Measurements from ENCODE around the gene RASA3. TPM values are rescaled to one million over a fixed set of nuclear protein-coding genes. Genes with fewer than 3 reads are reported as not detected.
A peak's percentile ranks its signal among the peaks of the same experiment; 100 is the strongest.

Gene RASA3
- total RNA-seq, 4 donors from 2014 or later: 4.4 to 15.6 (median 8.5) TPM

GRCh38 chr13:113981611-113982295, 150.7 kb downstream of the RASA3 start:
- in situ Hi-C loops (cut with MboI; ENCODE audit: low pct_ligation_motif_present in 1 of 4, low pct_unique_long_range_greater_than_20kb in 1 of 4, low sequenced_read_pairs in 3 of 4) (no loop called here), intact Hi-C loops (cut with DNase I; ENCODE audit: low total_unique reads) (no loop called here)
- Histone ChIP-seq H3K36me3 (no peaks in the 10 kb centered on the region), H3K4me1 (peaks cover 0 to 12% (median 4%) of the 10 kb centered on the region in 4 donors), H3K4me3 (no peak overlapping the region), H3K9me3 (no peaks in the 10 kb centered on the region), H3K27me3 (no peaks in the 10 kb centered on the region), H3K27ac (peak overlapping the region; percentile 57 to 73 (median 67))
- TF ChIP-seq POLR2A (IDR thresholded peaks at IDR 0.05): no peak
- no peak for TF ChIP-seq EP300 (IDR thresholded peaks at IDR 0.05; ENCODE audit: low read depth)
- no peak for TF ChIP-seq POLR2AphosphoS5 (IDR thresholded peaks at IDR 0.05)
- no peak for TF ChIP-seq CTCF (IDR thresholded peaks at IDR 0.05)
- DNase-seq: no peak
- 81% methylated on average over 27 of the region's 28 CpGs; no CpG with 5 or more reads in 1 of the 2 donors for WGBS, 2 donors (ENCODE audit: low coverage in 1 of 2)

- no peaks in the 10 kb centered on the region for H3K27me3 ChIP-seq
- H3K9me3 ChIP-seq: no peaks in the 10 kb centered on the region
- no peak for TF ChIP-seq EP300 (IDR thresholded peaks at IDR 0.05; ENCODE audit: low read depth)
- TF ChIP-seq POLR2A (IDR thresholded peaks at IDR 0.05): no peak
- peak in 2 of 3 donors; percentile 48 to 70 for TF ChIP-seq POLR2AphosphoS5 (IDR thresholded peaks at IDR 0.05)
- TF ChIP-seq CTCF (IDR thresholded peaks at IDR 0.05): peak in 4 of 5 experiments; percentile 17 to 65 (median 36)
- H3K4me3 ChIP-seq: no peak overlapping the region
- WGBS, 2 donors (ENCODE audit: low coverage in 1 of 2): 47% methylated on average over 15 of the region's 16 CpGs; no CpG with 5 or more reads in 1 of the 2 donors
- H3K36me3 ChIP-seq: no peaks in the 10 kb centered on the region
- peak overlapping the region; percentile 57 to 73 (median 67) for H3K27ac ChIP-seq
- in situ Hi-C loops (cut with MboI; ENCODE audit: low pct_ligation_motif_present in 1 of 4, low pct_unique_long_range_greater_than_20kb in 1 of 4, low sequenced_read_pairs in 3 of 4) (no loop called here), intact Hi-C loops (cut with DNase I; ENCODE audit: low total_unique reads) (no loop called here)
- H3K4me1 ChIP-seq: peaks cover 0 to 12% (median 4%) of the 10 kb centered on the region in 4 donors
- DNase-seq: peak; percentile 93
These were observed 151.2 kb downstream of the RASA3 start for GRCh38 chr13:113981194-113981605.

- no peak overlapping the region for H3K4me3 ChIP-seq
- H3K27ac ChIP-seq: peak overlapping the region; percentile 57 to 73 (median 67)
- peaks cover 0 to 12% (median 4%) of the 10 kb centered on the region in 4 donors for H3K4me1 ChIP-seq
- H3K36me3 ChIP-seq: no peaks in the 10 kb centered on the region
- no peak for DNase-seq
- in situ Hi-C loops (cut with MboI; ENCODE audit: low pct_ligation_motif_present in 1 of 4, low pct_unique_long_range_greater_than_20kb in 1 of 4, low sequenced_read_pairs in 3 of 4): no loop called here
- intact Hi-C loops (cut with DNase I; ENCODE audit: low total_unique reads): no loop called here
- no peaks in the 10 kb centered on the region for H3K27me3 ChIP-seq
- 83 to 87% methylated on average over 7 to 12 of the region's 12 CpGs for WGBS, 2 donors (ENCODE audit: low coverage in 1 of 2)
- H3K9me3 ChIP-seq: no peaks in the 10 kb centered on the region
- TF ChIP-seq POLR2A (IDR thresholded peaks at IDR 0.05) (no peak), EP300 (IDR thresholded peaks at IDR 0.05; ENCODE audit: low read depth) (no peak), POLR2AphosphoS5 (IDR thresholded peaks at IDR 0.05) (no peak), CTCF (IDR thresholded peaks at IDR 0.05) (no peak)
These were observed 151.8 kb downstream of the RASA3 start for GRCh38 chr13:113980489-113981064.

- no peaks in the 10 kb centered on the region for H3K27me3 ChIP-seq
- peaks cover 0 to 12% (median 4%) of the 10 kb centered on the region in 4 donors for H3K4me1 ChIP-seq
- H3K4me3 ChIP-seq: no peak overlapping the region
- intact Hi-C loops (cut with DNase I; ENCODE audit: low total_unique reads) (no loop called here), in situ Hi-C loops (cut with MboI; ENCODE audit: low pct_ligation_motif_present in 1 of 4, low pct_unique_long_range_greater_than_20kb in 1 of 4, low sequenced_read_pairs in 3 of 4) (no loop called here)
- DNase-seq: no peak
- no peak for TF ChIP-seq CTCF (IDR thresholded peaks at IDR 0.05)
- no peak for TF ChIP-seq EP300 (IDR thresholded peaks at IDR 0.05; ENCODE audit: low read depth)
- TF ChIP-seq POLR2A (IDR thresholded peaks at IDR 0.05): no peak
- TF ChIP-seq POLR2AphosphoS5 (IDR thresholded peaks at IDR 0.05): no peak
- H3K36me3 ChIP-seq: no peaks in the 10 kb centered on the region
- H3K27ac ChIP-seq: no peak overlapping the region
- 89 to 100% methylated on average over 6 to 20 of the region's 20 CpGs for WGBS, 2 donors (ENCODE audit: low coverage in 1 of 2)
- no peaks in the 10 kb centered on the region for H3K9me3 ChIP-seq
These were observed 152.5 kb downstream of the RASA3 start for GRCh38 chr13:113979791-113980471.

Data from transverse colon (tissue), 4 donors.